SK-N-SH (cell line): ENCODE results near the gene RAB3GAP2.
"Not testable (repeated sequence)": the region's sequence is repeated elsewhere in the genome, so short reads cannot be mapped to it uniquely, and the experiment has no call there.

ENCODE experiments used
- EP300 ChIP-seq, 2 experiments: IDR thresholded peaks; 2 replicates each; pipeline versions ENCODE4 v1.4.0 to v1.6.1; 2012; ENCODE audit warnings: borderline replicate concordance in 1 of 2, low read depth in 1 of 2, low read length in 1 of 2
- EZH2phosphoT487 ChIP-seq: fragments of 200-600 bp; sonication (generic); IDR thresholded peaks from 2 replicates; pipeline ENCODE4 v1.6.1; 2017; ENCODE audit warnings: low read depth, mixed run types, mild to moderate bottlenecking, antibody characterized with exemption, moderate library complexity, borderline replicate concordance
- GATA2 ChIP-seq: sonication (generic); formaldehyde crosslinking; IDR thresholded peaks from 2 replicates; pipeline ENCODE4 v1.5.0; 2020; ENCODE audit warnings: mild to moderate bottlenecking, missing genetic modification reagents
- MEF2A ChIP-seq: IDR thresholded peaks from 2 replicates; pipeline ENCODE4 v1.4.0; 2012; ENCODE audit warnings: low read depth, borderline replicate concordance
- MXI1 ChIP-seq: IDR thresholded peaks from 2 replicates; pipeline ENCODE4 v1.6.1; 2012; ENCODE audit warnings: mild to moderate bottlenecking, low read depth, low read length, improper control_type of control experiment
- POLR2AphosphoS5 ChIP-seq: IDR thresholded peaks from 2 replicates; pipeline ENCODE4 v1.6.1; 2012; ENCODE audit warnings: low read depth, low read length
- RAD21 ChIP-seq: IDR thresholded peaks from 2 replicates; pipeline ENCODE4 v1.6.1; 2012; ENCODE audit warnings: mild to moderate bottlenecking, low read length
- RFX5 ChIP-seq: IDR thresholded peaks from 2 replicates; pipeline ENCODE4 v1.6.1; 2012; ENCODE audit warnings: mild to moderate bottlenecking, improper control_type of control experiment, low read length
- TF ChIP-seq, protein P1 (sequence below): IDR thresholded peaks from 2 replicates; pipeline ENCODE4 v1.4.0; 2012; ENCODE audit warnings: low read depth
- TF ChIP-seq, protein P2 (sequence below): fragments of 200-600 bp; sonication (generic); IDR thresholded peaks from 2 replicates; pipeline ENCODE4 v1.6.1; 2017; ENCODE audit warnings: antibody characterized with exemption, mild to moderate bottlenecking, moderate library complexity
- TF ChIP-seq, protein P3 (sequence below): fragments of 150-350 bp; IDR thresholded peaks from 2 replicates; pipeline ENCODE4 v1.6.1; 2017; ENCODE audit warnings: antibody characterized with exemption, low read length, low read depth, borderline replicate concordance

DNA sequence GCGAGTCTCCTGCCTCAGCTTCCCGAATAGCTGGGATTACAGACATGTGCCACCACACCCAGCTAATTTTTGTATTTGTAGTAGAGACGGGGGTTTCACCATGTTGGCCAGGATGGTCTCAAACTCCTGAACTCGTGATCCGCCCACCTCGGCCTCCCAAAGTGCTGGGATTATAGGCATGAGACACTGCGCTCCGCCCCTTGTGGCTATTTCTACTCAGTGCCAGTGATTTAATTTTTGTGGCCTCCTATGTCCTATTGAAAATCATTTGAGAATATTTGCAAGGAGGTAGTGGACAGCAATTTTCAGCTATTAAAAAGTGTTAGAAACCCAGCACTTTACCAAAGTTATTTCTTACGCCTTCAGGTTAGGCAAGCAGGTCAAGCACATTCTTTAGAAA, 36.0 kb downstream of the RAB3GAP2 start:
- TF ChIP-seq, protein P1, sequence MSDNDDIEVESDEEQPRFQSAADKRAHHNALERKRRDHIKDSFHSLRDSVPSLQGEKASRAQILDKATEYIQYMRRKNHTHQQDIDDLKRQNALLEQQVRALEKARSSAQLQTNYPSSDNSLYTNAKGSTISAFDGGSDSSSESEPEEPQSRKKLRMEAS = not testable (repeated sequence)
- TF ChIP-seq, protein P2, sequence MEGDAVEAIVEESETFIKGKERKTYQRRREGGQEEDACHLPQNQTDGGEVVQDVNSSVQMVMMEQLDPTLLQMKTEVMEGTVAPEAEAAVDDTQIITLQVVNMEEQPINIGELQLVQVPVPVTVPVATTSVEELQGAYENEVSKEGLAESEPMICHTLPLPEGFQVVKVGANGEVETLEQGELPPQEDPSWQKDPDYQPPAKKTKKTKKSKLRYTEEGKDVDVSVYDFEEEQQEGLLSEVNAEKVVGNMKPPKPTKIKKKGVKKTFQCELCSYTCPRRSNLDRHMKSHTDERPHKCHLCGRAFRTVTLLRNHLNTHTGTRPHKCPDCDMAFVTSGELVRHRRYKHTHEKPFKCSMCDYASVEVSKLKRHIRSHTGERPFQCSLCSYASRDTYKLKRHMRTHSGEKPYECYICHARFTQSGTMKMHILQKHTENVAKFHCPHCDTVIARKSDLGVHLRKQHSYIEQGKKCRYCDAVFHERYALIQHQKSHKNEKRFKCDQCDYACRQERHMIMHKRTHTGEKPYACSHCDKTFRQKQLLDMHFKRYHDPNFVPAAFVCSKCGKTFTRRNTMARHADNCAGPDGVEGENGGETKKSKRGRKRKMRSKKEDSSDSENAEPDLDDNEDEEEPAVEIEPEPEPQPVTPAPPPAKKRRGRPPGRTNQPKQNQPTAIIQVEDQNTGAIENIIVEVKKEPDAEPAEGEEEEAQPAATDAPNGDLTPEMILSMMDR = not testable (repeated sequence)
- TF ChIP-seq, protein P3, sequence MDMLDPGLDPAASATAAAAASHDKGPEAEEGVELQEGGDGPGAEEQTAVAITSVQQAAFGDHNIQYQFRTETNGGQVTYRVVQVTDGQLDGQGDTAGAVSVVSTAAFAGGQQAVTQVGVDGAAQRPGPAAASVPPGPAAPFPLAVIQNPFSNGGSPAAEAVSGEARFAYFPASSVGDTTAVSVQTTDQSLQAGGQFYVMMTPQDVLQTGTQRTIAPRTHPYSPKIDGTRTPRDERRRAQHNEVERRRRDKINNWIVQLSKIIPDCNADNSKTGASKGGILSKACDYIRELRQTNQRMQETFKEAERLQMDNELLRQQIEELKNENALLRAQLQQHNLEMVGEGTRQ = not testable (repeated sequence)
- not testable (repeated sequence) for TF ChIP-seq POLR2AphosphoS5; RFX5; MEF2A; RAD21; MXI1; EP300 (IDR thresholded peaks at IDR 0.05; ENCODE audit: borderline replicate concordance in 1 of 2, low read depth in 1 of 2, low read length in 1 of 2); EZH2phosphoT487; GATA2
